IMR-90 (cell line): ENCODE measurements around the gene ARMC8. TPM values are rescaled to one million over a fixed set of nuclear protein-coding genes. Genes with fewer than 3 reads are reported as not detected.

Source experiments
- ATAC-seq: fragments of 200-7000 bp; cut with Tn5 transposase; 2 replicates; pipeline ENCODE4 v1.9.1; 2020; ENCODE audit warnings: low read depth, mild to moderate bottlenecking, moderate library complexity
- BruUV-seq: library from RNA; stranded (reverse); fragments of 400-500 nt; replicated peaks from 2 replicates; lab custom pipeline; 2021; lab: Mats Ljungman, UMichigan
- CTCF ChIA-PET: fragments of 300-600 bp; formaldehyde crosslinking; extraction: SDS; loops from one replicate; lab custom pipeline; 2021; ENCODE audit warnings: antibody characterized with exemption; lab: Yijun Ruan, JAX
- POLR2A ChIA-PET: fragments of 300-600 bp; sonication (Branson Sonifier 250); formaldehyde crosslinking; loops from one replicate; lab custom pipeline; 2022; ENCODE audit warnings: antibody characterized with exemption; ENCODE audit not compliant: unreplicated experiment; lab: Charles Lee
- DNase-seq: peaks from one replicate; pipeline ENCODE4 v3.0.0; 2013
- H2AFZ ChIP-seq: replicated peaks from 2 replicates; pipeline ENCODE3; 2013; ENCODE audit warnings: low read length, mild to moderate bottlenecking; ENCODE audit not compliant: poor library complexity
- H2AK5ac ChIP-seq: 2 replicates; pipeline ENCODE4 v1.6.1; 2013; ENCODE audit warnings: low read depth, low read length, inconsistent platforms
- H2AK9ac ChIP-seq: replicated peaks from 2 replicates; pipeline ENCODE3; 2013; ENCODE audit warnings: mild to moderate bottlenecking, low read depth, low read length, moderate library complexity; ENCODE audit not compliant: poor library complexity
- H2BK120ac ChIP-seq: 2 replicates; pipeline ENCODE4 v1.6.1; 2013; ENCODE audit warnings: low read depth, low read length, inconsistent platforms
- H2BK15ac ChIP-seq: 3 replicates; pipeline ENCODE4 v1.6.1; 2013; ENCODE audit warnings: low read depth, low read length, inconsistent platforms
- H2BK20ac ChIP-seq: 2 replicates; pipeline ENCODE4 v1.6.1; 2013; ENCODE audit warnings: low read depth, mild to moderate bottlenecking, inconsistent platforms, low read length, moderate library complexity
- H2BK5ac ChIP-seq: 2 replicates; pipeline ENCODE4 v1.6.1; 2013; ENCODE audit warnings: mild to moderate bottlenecking, low read depth, low read length, inconsistent platforms; ENCODE audit not compliant: poor library complexity, severe bottlenecking
- H3K14ac ChIP-seq: replicated peaks from 2 replicates; pipeline ENCODE4 v1.6.1; 2013; ENCODE audit warnings: low read depth, low read length, inconsistent platforms
- H3K18ac ChIP-seq: 2 replicates; pipeline ENCODE4 v1.6.1; 2013; ENCODE audit warnings: low read depth, low read length, control low read depth
- H3K23ac ChIP-seq: 2 replicates; pipeline ENCODE4 v1.6.1; 2013; ENCODE audit warnings: low read depth, low read length, inconsistent platforms
- H3K27ac ChIP-seq: 2 replicates; pipeline ENCODE4 v1.5.1; 2013; ENCODE audit warnings: mild to moderate bottlenecking, control low read depth, low read length; ENCODE audit not compliant: insufficient read depth
- H3K27me3 ChIP-seq: 2 replicates; pipeline ENCODE4 v1.6.1; 2013; ENCODE audit warnings: low read length; ENCODE audit not compliant: control insufficient read depth, insufficient read depth
- H3K36me3 ChIP-seq: 2 replicates; pipeline ENCODE4 v1.6.1; 2013; ENCODE audit warnings: low read length, mixed read lengths; ENCODE audit not compliant: control insufficient read depth, insufficient read depth
- H3K4ac ChIP-seq: 2 replicates; pipeline ENCODE4 v1.6.1; 2013; ENCODE audit warnings: low read depth, low read length, inconsistent platforms
- H3K4me1 ChIP-seq: 2 replicates; pipeline ENCODE4 v1.6.1; 2013; ENCODE audit warnings: low read length, mixed read lengths; ENCODE audit not compliant: control insufficient read depth, insufficient read depth
- H3K4me2 ChIP-seq: 2 replicates; pipeline ENCODE4 v1.6.1; 2013; ENCODE audit warnings: low read depth, mild to moderate bottlenecking, control low read depth, low read length, moderate library complexity
- H3K4me3 ChIP-seq: 2 replicates; pipeline ENCODE4 v1.5.1; 2013; ENCODE audit warnings: low read depth, mild to moderate bottlenecking, control low read depth, low read length, moderate library complexity; ENCODE audit not compliant: insufficient read depth
- H3K56ac ChIP-seq: 2 replicates; pipeline ENCODE4 v1.6.1; 2013; ENCODE audit warnings: low read length, inconsistent platforms; ENCODE audit not compliant: insufficient read depth; ENCODE audit errors: extremely low read depth
- H3K79me1 ChIP-seq, 2 experiments: 2 replicates each; pipeline ENCODE4 v1.6.1; 2013; ENCODE audit warnings: low read length in 2 of 2, inconsistent platforms in 1 of 2, low read depth in 1 of 2
- H3K9ac ChIP-seq: 2 replicates; pipeline ENCODE4 v1.6.1; 2013; ENCODE audit warnings: low read depth, low read length, control low read depth
- H3K9me1 ChIP-seq: 2 replicates; pipeline ENCODE4 v1.6.1; 2013; ENCODE audit warnings: low read length, inconsistent platforms; ENCODE audit not compliant: insufficient read depth
- H3K9me3 ChIP-seq: 2 replicates; pipeline ENCODE4 v1.6.1; 2013; ENCODE audit warnings: low read length; ENCODE audit not compliant: control insufficient read depth, insufficient read depth
- H4K20me1 ChIP-seq: 2 replicates; pipeline ENCODE4 v1.6.1; 2013; ENCODE audit warnings: low read length, inconsistent platforms; ENCODE audit not compliant: insufficient read depth
- H4K5ac ChIP-seq: 2 replicates; pipeline ENCODE4 v1.6.1; 2013; ENCODE audit warnings: mild to moderate bottlenecking, low read depth, low read length, control low read depth
- H4K8ac ChIP-seq, 2 experiments: 2 replicates each; pipeline ENCODE4 v1.6.1; 2013; ENCODE audit warnings: low read depth in 2 of 2, low read length in 2 of 2, control low read depth in 1 of 2, inconsistent platforms in 1 of 2
- H4K91ac ChIP-seq: 2 replicates; pipeline ENCODE4 v1.6.1; 2013; ENCODE audit warnings: low read depth, low read length, inconsistent platforms; ENCODE audit not compliant: insufficient read depth
- MAZ ChIP-seq: IDR thresholded peaks from 2 replicates; pipeline ENCODE4 v1.6.1; 2012; ENCODE audit warnings: low read depth, mild to moderate bottlenecking, low read length, improper control_type of control experiment, moderate library complexity, borderline replicate concordance
- WGBS, 2 experiments: methylation state at CpG; one replicate each; pipeline versions ENCODE4 v1.1.5 to v1.1.7; 2013; ENCODE audit warnings: missing lambda C conversion rate in 2 of 2; ENCODE audit not compliant: insufficient read length in 1 of 2; ENCODE audit errors: extremely low coverage in 2 of 2; 5-methylcytosine and 5-hydroxymethylcytosine counted together
- dilution Hi-C: fragments of 300-500 bp; cut with HindIII; formaldehyde crosslinking; loops from one replicate; pipeline ENCODE4 v1.14.3; 2018; ENCODE audit warnings: low sequenced_read_pairs; ENCODE audit not compliant: unreplicated experiment
- in situ Hi-C: fragments of 300-500 bp; cut with MboI; formaldehyde crosslinking; loops from 3 replicates; pipeline ENCODE4 v1.14.3; 2019; ENCODE audit warnings: low sequenced_read_pairs, inconsistent platforms, mixed read lengths
- intact Hi-C: fragments of 100-400 bp; cut with micrococcal nuclease; formaldehyde crosslinking; loops from 2 replicates; pipeline ENCODE4 v1.10.0; 2022
- polyA plus RNA-seq, 3 experiments: library from polyadenylated mRNA; depleted of rRNA; stranded (reverse); fragments of >200 nt; gene quantifications; 2 replicates each; pipeline ENCODE4 v1.2.3, GENCODE V29; 2012; ENCODE audit warnings: low replicate concordance in 1 of 3
- total RNA-seq: library from RNA; depleted of rRNA; stranded (reverse); fragments of >200 nt; gene quantifications from 2 replicates; pipeline ENCODE4 v1.2.3, GENCODE V29; 2012

ARMC8 gene
- total and polyA plus RNA-seq, 2 of the 4 experiments (the other 2 are of a cell fraction), result 39.1 to 75.1 TPM

DNA sequence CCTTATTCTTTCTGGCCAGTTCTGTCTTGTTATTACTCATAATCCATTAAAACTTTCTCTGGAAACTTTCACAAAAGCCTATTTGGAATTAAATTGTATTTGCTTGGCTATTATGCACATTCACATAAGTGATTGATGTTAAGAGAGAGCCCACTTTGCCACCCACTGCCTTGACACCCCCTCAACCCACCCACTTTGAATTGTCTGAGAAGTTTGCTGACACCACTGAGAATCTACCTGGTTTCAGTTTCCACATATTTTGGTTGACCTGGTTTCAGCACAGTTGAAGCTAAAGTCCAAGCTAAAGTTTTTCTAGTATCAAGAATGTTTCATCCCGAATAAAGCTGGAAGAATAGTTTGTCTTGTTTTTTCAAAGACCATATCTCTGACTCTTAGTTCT is 70.9 kb downstream of the ARMC8 start:
- no peak for TF ChIP-seq MAZ

More for the DNA sequence above, 70.9 kb downstream of the ARMC8 start:
- BruUV-seq, result no TSS peak
- Histone ChIP-seq H2BK20ac (no peak overlapping the region), H3K4me2 (no peak overlapping the region), H3K4me1 (no peaks in the 10 kb centered on the region), H3K27ac (no peak overlapping the region), H3K9ac (no peak overlapping the region), H3K23ac (no peak overlapping the region), H3K9me1 (peaks cover 3% of the 10 kb centered on the region; the same call in 1 of the 2 replicates), H3K36me3 (peaks cover 3% of the 10 kb centered on the region; the same call in 1 of the 2 replicates), H2BK120ac (no peak overlapping the region), H3K9me3 (no peaks in the 10 kb centered on the region), H2BK5ac (no peak overlapping the region), H3K14ac (no peak overlapping the region), H2BK15ac (no peak overlapping the region), H2AK9ac (no peak overlapping the region), H3K79me1 (no peaks in the 10 kb centered on the region), H4K8ac (no peak overlapping the region), H3K4me3 (no peak overlapping the region), H2AFZ (no peak overlapping the region), H2AK5ac (no peak overlapping the region), H3K4ac (no peak overlapping the region), H3K18ac (no peak overlapping the region), H4K5ac (no peak overlapping the region), H4K20me1 (no peaks in the 10 kb centered on the region), H3K56ac (no peak overlapping the region), H3K27me3 (no peaks in the 10 kb centered on the region), H4K91ac (no peak overlapping the region)
- dilution Hi-C loops (no loop called here), in situ Hi-C loops (no loop called here), intact Hi-C loops (no loop called here)
- ChIA-PET POLR2A (no interaction called here), CTCF (no interaction called here)
- no CpG with 5 or more reads among the region's 1 CpG for WGBS, 2 experiments
- DNase-seq (no peak), ATAC-seq (no peak)
